ENCODE measurements around the gene ENDOV. TPM values are rescaled to one million over a fixed set of nuclear protein-coding genes. Genes with fewer than 3 reads are reported as not detected.

Gene ENDOV
- total RNA-seq, 1 donor from 2014 or later: 36.1 TPM

GRCh38 chr17:80468242-80468641 lies 53.3 kb downstream of the ENDOV start:
- Mint-ChIP-seq H3K9me3 (ENCODE audit: low read depth) (no peaks in the 10 kb centered on the region), H3K27ac (no peak overlapping the region), H3K36me3 (ENCODE audit: insufficient read depth) (no peaks in the 10 kb centered on the region), H3K27me3 (peaks cover 71% of the 10 kb centered on the region), H3K4me3 (ENCODE audit: low read depth) (no peak overlapping the region), H3K4me1 (ENCODE audit: low read depth) (no peaks in the 10 kb centered on the region)
- no peak for DNase-seq (ENCODE audit: low spot score, unreplicated experiment)
- TF ChIP-seq, protein P1, sequence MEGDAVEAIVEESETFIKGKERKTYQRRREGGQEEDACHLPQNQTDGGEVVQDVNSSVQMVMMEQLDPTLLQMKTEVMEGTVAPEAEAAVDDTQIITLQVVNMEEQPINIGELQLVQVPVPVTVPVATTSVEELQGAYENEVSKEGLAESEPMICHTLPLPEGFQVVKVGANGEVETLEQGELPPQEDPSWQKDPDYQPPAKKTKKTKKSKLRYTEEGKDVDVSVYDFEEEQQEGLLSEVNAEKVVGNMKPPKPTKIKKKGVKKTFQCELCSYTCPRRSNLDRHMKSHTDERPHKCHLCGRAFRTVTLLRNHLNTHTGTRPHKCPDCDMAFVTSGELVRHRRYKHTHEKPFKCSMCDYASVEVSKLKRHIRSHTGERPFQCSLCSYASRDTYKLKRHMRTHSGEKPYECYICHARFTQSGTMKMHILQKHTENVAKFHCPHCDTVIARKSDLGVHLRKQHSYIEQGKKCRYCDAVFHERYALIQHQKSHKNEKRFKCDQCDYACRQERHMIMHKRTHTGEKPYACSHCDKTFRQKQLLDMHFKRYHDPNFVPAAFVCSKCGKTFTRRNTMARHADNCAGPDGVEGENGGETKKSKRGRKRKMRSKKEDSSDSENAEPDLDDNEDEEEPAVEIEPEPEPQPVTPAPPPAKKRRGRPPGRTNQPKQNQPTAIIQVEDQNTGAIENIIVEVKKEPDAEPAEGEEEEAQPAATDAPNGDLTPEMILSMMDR (IDR thresholded peaks at IDR 0.05; ENCODE audit: unreplicated experiment): no peak

- no peaks in the 10 kb centered on the region for H3K36me3 Mint-ChIP-seq (ENCODE audit: insufficient read depth)
- no peak for DNase-seq (ENCODE audit: low spot score, unreplicated experiment)
- H3K4me3 Mint-ChIP-seq (ENCODE audit: low read depth): no peak overlapping the region
- H3K9me3 Mint-ChIP-seq (ENCODE audit: low read depth): no peaks in the 10 kb centered on the region
- no peaks in the 10 kb centered on the region for H3K4me1 Mint-ChIP-seq (ENCODE audit: low read depth)
- H3K27ac Mint-ChIP-seq: no peak overlapping the region
- TF ChIP-seq, protein P1 (IDR thresholded peaks at IDR 0.05; ENCODE audit: unreplicated experiment): no peak
- H3K27me3 Mint-ChIP-seq: peaks cover 78% of the 10 kb centered on the region
Observed at GRCh38 chr17:80468781-80469493, 54.0 kb downstream of the ENDOV start.

DNA sequence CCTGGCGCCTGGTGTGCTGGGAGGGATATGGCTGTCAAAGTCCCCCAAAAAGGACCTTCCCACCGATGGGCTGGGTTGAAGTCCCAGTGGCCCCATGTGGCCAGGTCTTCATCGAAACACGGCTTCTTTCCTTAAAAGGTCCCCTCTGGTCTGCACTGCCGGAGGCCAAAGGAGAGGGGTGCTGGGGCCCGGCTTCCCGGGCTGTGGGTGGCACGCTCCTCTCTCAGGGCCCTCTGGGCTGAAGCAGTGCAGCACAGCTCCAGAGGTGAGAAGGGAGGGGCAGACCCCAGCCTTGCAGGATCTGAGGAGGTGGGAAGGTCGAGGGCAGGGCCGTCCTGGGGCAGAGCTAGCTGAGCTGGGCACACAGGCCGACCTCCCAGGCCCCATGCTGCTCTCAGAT lies 54.7 kb downstream of the ENDOV start:
- no peak for DNase-seq (ENCODE audit: low spot score, unreplicated experiment)
- Mint-ChIP-seq H3K36me3 (ENCODE audit: insufficient read depth) (no peaks in the 10 kb centered on the region), H3K27ac (no peak overlapping the region), H3K9me3 (ENCODE audit: low read depth) (no peaks in the 10 kb centered on the region), H3K27me3 (peaks cover 85% of the 10 kb centered on the region), H3K4me1 (ENCODE audit: low read depth) (peaks cover 2% of the 10 kb centered on the region), H3K4me3 (ENCODE audit: low read depth) (no peak overlapping the region)
- TF ChIP-seq, protein P1 (IDR thresholded peaks at IDR 0.05; ENCODE audit: unreplicated experiment): no peak

DNA sequence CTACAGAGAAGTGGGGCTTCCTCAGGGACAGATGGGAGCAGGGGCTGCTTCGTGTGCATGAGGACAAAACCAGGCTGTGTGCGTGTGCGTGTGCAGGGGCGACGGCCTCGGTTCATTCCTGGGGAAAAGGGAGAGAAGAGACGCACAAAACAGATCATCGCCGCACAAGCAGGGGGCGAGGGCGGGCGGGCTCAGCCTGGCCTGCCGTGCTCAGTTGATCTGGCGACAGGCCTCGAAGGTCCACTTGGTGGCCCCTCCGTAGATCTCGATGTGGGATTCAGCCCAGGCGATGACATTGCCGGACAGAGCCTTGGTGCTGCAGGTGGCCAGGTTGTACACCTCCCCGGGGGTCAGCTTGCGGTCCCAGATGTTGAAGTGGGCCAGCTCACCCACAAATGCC lies 55.6 kb downstream of the ENDOV start:
- Mint-ChIP-seq H3K27me3 (peaks cover 88% of the 10 kb centered on the region), H3K4me1 (ENCODE audit: low read depth) (peaks cover 6% of the 10 kb centered on the region), H3K27ac (no peak overlapping the region), H3K4me3 (ENCODE audit: low read depth) (no peak overlapping the region), H3K9me3 (ENCODE audit: low read depth) (no peaks in the 10 kb centered on the region), H3K36me3 (ENCODE audit: insufficient read depth) (no peaks in the 10 kb centered on the region)
- TF ChIP-seq, protein P1 (IDR thresholded peaks at IDR 0.05; ENCODE audit: unreplicated experiment): no peak
- DNase-seq (ENCODE audit: low spot score, unreplicated experiment): no peak

DNA sequence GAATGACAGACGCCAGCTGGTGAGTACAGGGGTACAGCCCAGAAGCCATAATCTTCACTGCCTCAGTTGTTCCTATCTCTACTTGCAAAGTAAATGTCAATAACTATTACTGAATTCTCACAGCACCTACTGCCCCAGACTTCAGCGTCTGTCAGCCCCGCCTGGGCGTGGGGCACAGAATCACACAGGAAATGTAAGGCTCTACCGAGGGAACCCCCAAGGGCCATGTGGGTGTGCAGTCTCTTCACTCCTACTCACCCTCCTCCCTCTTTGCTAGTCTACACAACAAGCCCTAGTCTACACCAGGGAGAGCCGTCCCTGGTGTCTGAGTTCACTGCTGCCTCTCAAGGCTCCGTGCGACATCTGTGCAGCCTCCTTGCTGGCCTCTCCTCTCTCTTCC lies 57.0 kb downstream of the ENDOV start:
- Mint-ChIP-seq H3K27ac (no peak overlapping the region), H3K27me3 (peaks cover 79% of the 10 kb centered on the region), H3K4me3 (ENCODE audit: low read depth) (no peak overlapping the region), H3K9me3 (ENCODE audit: low read depth) (no peaks in the 10 kb centered on the region), H3K36me3 (ENCODE audit: insufficient read depth) (no peaks in the 10 kb centered on the region), H3K4me1 (ENCODE audit: low read depth) (peaks cover 6% of the 10 kb centered on the region)
- TF ChIP-seq, protein P1 (IDR thresholded peaks at IDR 0.05; ENCODE audit: unreplicated experiment): no peak
- no peak for DNase-seq (ENCODE audit: low spot score, unreplicated experiment)
